ENCODE results near the gene VIPR2.

The VIPR2 gene

DNA sequence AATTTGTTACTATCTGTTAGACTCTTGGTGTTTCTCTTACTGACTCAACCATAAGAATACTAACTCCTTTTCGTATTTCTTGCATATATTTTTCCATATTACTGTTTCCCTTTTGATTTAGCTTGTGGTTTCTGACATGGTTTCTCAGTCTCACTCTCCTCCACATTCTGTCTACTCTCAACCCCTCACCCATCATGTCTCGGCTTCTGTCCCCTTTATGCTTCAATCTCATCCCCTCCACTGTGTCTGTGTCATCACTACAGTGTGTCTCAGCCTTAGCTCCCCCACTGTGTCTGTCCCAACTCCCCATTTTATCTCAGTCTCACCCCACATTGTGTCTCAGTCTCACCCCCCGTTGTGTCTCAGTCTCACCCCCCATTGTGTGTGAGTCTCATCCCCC lies 126.9 kb downstream of the VIPR2 start:
- Histone ChIP-seq H2AFZ (ENCODE audit: low read depth, low read length) (0 out of 2 replicates have a peak overlapping the region, but pooled peaks have one; percentile 1), H3K9me3 (ENCODE audit: insufficient read depth, low read length, severe bottlenecking) (peaks cover 10% of the 10 kb centered on the region), H3K4me3 (ENCODE audit: low read depth in 1 of 2, low read length in 2 of 2) (no peak overlapping the region), H3K36me3 (ENCODE audit: insufficient read depth, low read length) (no peaks in the 10 kb centered on the region), H3K27me3 (ENCODE audit: insufficient read depth, low read length, poor library complexity) (no peaks in the 10 kb centered on the region), H3K79me2 (ENCODE audit: insufficient read depth, low read length) (no peaks in the 10 kb centered on the region), H3K4me1 (ENCODE audit: insufficient read depth, low read length) (peaks cover 22% of the 10 kb centered on the region), H3K9ac (ENCODE audit: low read depth, low read length) (no peak overlapping the region), H3K27ac (ENCODE audit: low read length) (peak overlapping the region; percentile 13; the same call in 1 of the 2 replicates), H3K4me2 (ENCODE audit: insufficient read depth, low read length) (no peak overlapping the region), H4K20me1 (ENCODE audit: insufficient read depth, low read length) (no peaks in the 10 kb centered on the region)
- TF ChIP-seq, protein P1, sequence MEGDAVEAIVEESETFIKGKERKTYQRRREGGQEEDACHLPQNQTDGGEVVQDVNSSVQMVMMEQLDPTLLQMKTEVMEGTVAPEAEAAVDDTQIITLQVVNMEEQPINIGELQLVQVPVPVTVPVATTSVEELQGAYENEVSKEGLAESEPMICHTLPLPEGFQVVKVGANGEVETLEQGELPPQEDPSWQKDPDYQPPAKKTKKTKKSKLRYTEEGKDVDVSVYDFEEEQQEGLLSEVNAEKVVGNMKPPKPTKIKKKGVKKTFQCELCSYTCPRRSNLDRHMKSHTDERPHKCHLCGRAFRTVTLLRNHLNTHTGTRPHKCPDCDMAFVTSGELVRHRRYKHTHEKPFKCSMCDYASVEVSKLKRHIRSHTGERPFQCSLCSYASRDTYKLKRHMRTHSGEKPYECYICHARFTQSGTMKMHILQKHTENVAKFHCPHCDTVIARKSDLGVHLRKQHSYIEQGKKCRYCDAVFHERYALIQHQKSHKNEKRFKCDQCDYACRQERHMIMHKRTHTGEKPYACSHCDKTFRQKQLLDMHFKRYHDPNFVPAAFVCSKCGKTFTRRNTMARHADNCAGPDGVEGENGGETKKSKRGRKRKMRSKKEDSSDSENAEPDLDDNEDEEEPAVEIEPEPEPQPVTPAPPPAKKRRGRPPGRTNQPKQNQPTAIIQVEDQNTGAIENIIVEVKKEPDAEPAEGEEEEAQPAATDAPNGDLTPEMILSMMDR (IDR thresholded peaks at IDR 0.05; ENCODE audit: borderline replicate concordance, extremely low read depth, low read length, poor library complexity, severe bottlenecking), result no peak
- TF ChIP-seq EZH2 (IDR thresholded peaks at IDR 0.05; ENCODE audit: borderline replicate concordance, low read depth, low read length, severe bottlenecking), result no peak
- ATAC-seq (ENCODE audit: insufficient read depth, low read depth) (peak; percentile 62; the same call in 2 of the 3 replicates), DNase-seq (no peak)

GRCh38 chr7:159017210-159017609 lies 127.5 kb downstream of the VIPR2 start:
- Histone ChIP-seq H3K9ac (ENCODE audit: low read depth, low read length) (no peak overlapping the region), H3K27me3 (ENCODE audit: insufficient read depth, low read length, poor library complexity) (no peaks in the 10 kb centered on the region), H2AFZ (ENCODE audit: low read depth, low read length) (no peak overlapping the region), H3K4me2 (ENCODE audit: insufficient read depth, low read length) (no peak overlapping the region), H3K4me3 (ENCODE audit: low read depth in 1 of 2, low read length in 2 of 2) (no peak overlapping the region), H3K4me1 (ENCODE audit: insufficient read depth, low read length) (peaks cover 22% of the 10 kb centered on the region), H3K79me2 (ENCODE audit: insufficient read depth, low read length) (no peaks in the 10 kb centered on the region), H3K9me3 (ENCODE audit: insufficient read depth, low read length, severe bottlenecking) (peaks cover 8% of the 10 kb centered on the region), H3K27ac (ENCODE audit: low read length) (peak overlapping the region; percentile 40), H4K20me1 (ENCODE audit: insufficient read depth, low read length) (no peaks in the 10 kb centered on the region), H3K36me3 (ENCODE audit: insufficient read depth, low read length) (no peaks in the 10 kb centered on the region)
- ATAC-seq (ENCODE audit: insufficient read depth, low read depth), result no peak
- no peak for DNase-seq
- TF ChIP-seq, protein P1 (IDR thresholded peaks at IDR 0.05; ENCODE audit: borderline replicate concordance, extremely low read depth, low read length, poor library complexity, severe bottlenecking), result no peak
- TF ChIP-seq EZH2 (IDR thresholded peaks at IDR 0.05; ENCODE audit: borderline replicate concordance, low read depth, low read length, severe bottlenecking), result no peak

- Histone ChIP-seq H3K4me2 (ENCODE audit: insufficient read depth, low read length) (no peak overlapping the region), H3K27me3 (ENCODE audit: insufficient read depth, low read length, poor library complexity) (no peaks in the 10 kb centered on the region), H2AFZ (ENCODE audit: low read depth, low read length) (no peak overlapping the region), H3K4me1 (ENCODE audit: insufficient read depth, low read length) (peaks cover 26% of the 10 kb centered on the region), H3K79me2 (ENCODE audit: insufficient read depth, low read length) (no peaks in the 10 kb centered on the region), H3K9ac (ENCODE audit: low read depth, low read length) (no peak overlapping the region), H3K4me3 (ENCODE audit: low read depth in 1 of 2, low read length in 2 of 2) (no peak overlapping the region), H3K27ac (ENCODE audit: low read length) (no peak overlapping the region), H3K9me3 (ENCODE audit: insufficient read depth, low read length, severe bottlenecking) (peaks cover 7% of the 10 kb centered on the region), H4K20me1 (ENCODE audit: insufficient read depth, low read length) (no peaks in the 10 kb centered on the region), H3K36me3 (ENCODE audit: insufficient read depth, low read length) (no peaks in the 10 kb centered on the region)
- DNase-seq, result no peak
- TF ChIP-seq EZH2 (IDR thresholded peaks at IDR 0.05; ENCODE audit: borderline replicate concordance, low read depth, low read length, severe bottlenecking), result no peak
- TF ChIP-seq, protein P1 (IDR thresholded peaks at IDR 0.05; ENCODE audit: borderline replicate concordance, extremely low read depth, low read length, poor library complexity, severe bottlenecking), result no peak
- no peak for ATAC-seq (ENCODE audit: insufficient read depth, low read depth)
Observed at GRCh38 chr7:159016591-159016990, 128.1 kb downstream of the VIPR2 start.
